Vagina (tissue), 2 donors: ENCODE results near the gene CD36.

Experiments
- POLR2A ChIP-seq, 2 donors: fragments of 450-650 bp; IDR thresholded peaks; one replicate each; pipeline ENCODE4 v1.6.1; 2017; ENCODE audit warnings: antibody characterized with exemption in 2 of 2, mild to moderate bottlenecking in 2 of 2, moderate library complexity in 2 of 2
- TF ChIP-seq, protein P1 (sequence below), 3 experiments: fragments of 450-650 bp in 2 of 3; fragments of 200-600 bp in 1 of 3; sonication (generic) in 1 of 3; IDR thresholded peaks; one replicate each; pipeline ENCODE4 v1.5.1; 2017 to 2019; ENCODE audit warnings: antibody characterized with exemption in 3 of 3, mild to moderate bottlenecking in 2 of 3, moderate library complexity in 2 of 3

DNA sequence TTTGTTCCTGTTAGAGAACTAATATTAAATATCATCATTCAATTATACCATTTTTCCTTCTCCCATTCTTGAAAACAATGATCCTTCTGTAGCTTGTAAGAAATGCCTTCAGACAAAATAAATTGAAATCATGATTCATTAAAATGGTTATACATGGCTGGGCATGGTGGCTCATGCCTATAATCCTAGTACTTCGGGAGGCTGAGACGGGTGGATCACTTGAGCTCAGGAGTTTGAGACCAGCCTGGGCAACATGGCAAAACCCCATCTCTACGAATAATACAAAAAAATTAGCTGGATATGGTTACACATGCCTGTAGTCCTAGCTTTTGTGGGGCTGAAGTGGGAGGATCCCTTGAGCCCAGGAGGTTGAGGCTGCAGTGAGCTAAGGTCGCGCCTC, 13.0 kb downstream of the CD36 start:
- no peak for TF ChIP-seq POLR2A (IDR thresholded peaks at IDR 0.05)
- TF ChIP-seq, protein P1, sequence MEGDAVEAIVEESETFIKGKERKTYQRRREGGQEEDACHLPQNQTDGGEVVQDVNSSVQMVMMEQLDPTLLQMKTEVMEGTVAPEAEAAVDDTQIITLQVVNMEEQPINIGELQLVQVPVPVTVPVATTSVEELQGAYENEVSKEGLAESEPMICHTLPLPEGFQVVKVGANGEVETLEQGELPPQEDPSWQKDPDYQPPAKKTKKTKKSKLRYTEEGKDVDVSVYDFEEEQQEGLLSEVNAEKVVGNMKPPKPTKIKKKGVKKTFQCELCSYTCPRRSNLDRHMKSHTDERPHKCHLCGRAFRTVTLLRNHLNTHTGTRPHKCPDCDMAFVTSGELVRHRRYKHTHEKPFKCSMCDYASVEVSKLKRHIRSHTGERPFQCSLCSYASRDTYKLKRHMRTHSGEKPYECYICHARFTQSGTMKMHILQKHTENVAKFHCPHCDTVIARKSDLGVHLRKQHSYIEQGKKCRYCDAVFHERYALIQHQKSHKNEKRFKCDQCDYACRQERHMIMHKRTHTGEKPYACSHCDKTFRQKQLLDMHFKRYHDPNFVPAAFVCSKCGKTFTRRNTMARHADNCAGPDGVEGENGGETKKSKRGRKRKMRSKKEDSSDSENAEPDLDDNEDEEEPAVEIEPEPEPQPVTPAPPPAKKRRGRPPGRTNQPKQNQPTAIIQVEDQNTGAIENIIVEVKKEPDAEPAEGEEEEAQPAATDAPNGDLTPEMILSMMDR (IDR thresholded peaks at IDR 0.05), result no peak
